Sigmoid colon (tissue), 3 donors: ENCODE measurements around the gene PDCD4.

Experiments used
- CTCF ChIP-seq, 4 experiments: fragments of 450-650 bp in 3 of 4; fragments of 200-600 bp in 1 of 4; IDR thresholded peaks; one replicate each; pipeline ENCODE4 v1.5.1; 2016 to 2019; ENCODE audit warnings: antibody characterized with exemption in 4 of 4, mild to moderate bottlenecking in 3 of 4, moderate library complexity in 2 of 4
- POLR2A ChIP-seq, 2 donors: fragments of 450-650 bp; IDR thresholded peaks; one replicate each; pipeline ENCODE4 v1.6.1; 2016; ENCODE audit warnings: antibody characterized with exemption in 2 of 2, mild to moderate bottlenecking in 2 of 2, moderate library complexity in 2 of 2

DNA sequence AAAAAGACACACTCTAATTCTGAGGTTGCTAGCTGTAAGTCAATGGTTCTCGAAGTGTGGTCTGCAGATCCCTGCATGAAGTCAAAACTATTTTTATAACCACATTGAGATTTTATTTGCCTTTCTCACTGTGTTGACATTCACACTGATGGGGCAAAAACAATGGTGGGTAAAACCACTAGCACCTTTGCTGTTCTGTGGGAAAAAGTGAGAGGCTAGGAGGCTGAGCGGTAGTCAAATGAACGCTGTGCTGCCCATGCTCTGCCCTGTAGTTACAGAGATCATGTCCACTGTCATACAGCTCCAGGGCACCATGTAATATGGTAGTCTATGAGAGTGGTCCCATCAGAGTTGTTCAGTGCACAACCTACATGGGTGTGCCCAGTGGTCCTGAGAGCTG is 21.6 kb upstream of the PDCD4 start:
- TF ChIP-seq POLR2A (IDR thresholded peaks at IDR 0.05) (no peak), CTCF (IDR thresholded peaks at IDR 0.05) (no peak)
